Keratinocyte (primary cell): ENCODE results near the gene UBR2. TPM values are rescaled to one million over a fixed set of nuclear protein-coding genes. Genes with fewer than 3 reads are reported as not detected.
A peak's percentile ranks its signal among the peaks of the same experiment; 100 is the strongest.

Source experiments
- DNase-seq: peaks from one replicate; pipeline ENCODE4 v3.0.0-alpha.2; 2011; ENCODE audit warnings: low read depth, missing footprints, low spot score
- FAIRE-seq: peaks from 2 replicates; lab custom pipeline; 2011; peaks lifted over from hg19 to GRCh38; lab: Jason Lieb, UNC
- H2AFZ ChIP-seq: 2 replicates; pipeline ENCODE4 v1.6.0; 2012; ENCODE audit warnings: low read length, control low read depth, inconsistent platforms; ENCODE audit not compliant: control insufficient read depth
- H3K27ac ChIP-seq: 2 replicates; pipeline ENCODE4 v1.5.1; 2011; ENCODE audit warnings: low read length; ENCODE audit not compliant: control insufficient read depth, insufficient read depth
- H3K27me3 ChIP-seq: 3 replicates; pipeline ENCODE4 v1.6.0; 2011; ENCODE audit warnings: low read length; ENCODE audit not compliant: control insufficient read depth, insufficient read depth; ENCODE audit errors: extremely low read depth
- H3K36me3 ChIP-seq, 2 experiments: 2 replicates in 1 of 2; 3 replicates in 1 of 2; pipeline ENCODE4 v1.5.1; 2011; ENCODE audit warnings: low read length in 2 of 2, mild to moderate bottlenecking in 1 of 2; ENCODE audit not compliant: control insufficient read depth in 2 of 2, insufficient read depth in 2 of 2; ENCODE audit errors: extremely low read depth in 1 of 2
- H3K4me1 ChIP-seq: 3 replicates; pipeline ENCODE4 v1.5.1; 2011; ENCODE audit warnings: low read length; ENCODE audit not compliant: control insufficient read depth, insufficient read depth; ENCODE audit errors: extremely low read depth
- H3K4me2 ChIP-seq: 3 replicates; pipeline ENCODE4 v1.6.0; 2011; ENCODE audit warnings: low read depth, low read length; ENCODE audit not compliant: control insufficient read depth, insufficient read depth; ENCODE audit errors: extremely low read depth
- H3K4me3 ChIP-seq, 3 experiments: fragments of 200-600 bp in 1 of 3; sonication (generic) in 1 of 3; 2 replicates in 2 of 3; 3 replicates in 1 of 3; pipeline ENCODE4 v1.5.1; 2011 to 2016; ENCODE audit warnings: low read length in 3 of 3, mild to moderate bottlenecking in 3 of 3, control low read depth in 2 of 3, inconsistent platforms in 1 of 3, low read depth in 1 of 3, mixed read lengths in 1 of 3, mixed run types in 1 of 3, moderate library complexity in 1 of 3; ENCODE audit not compliant: control insufficient read depth in 2 of 3, insufficient read depth in 2 of 3; ENCODE audit errors: extremely low read depth in 1 of 3
- H3K79me2 ChIP-seq: 2 replicates; pipeline ENCODE4 v1.6.0; 2012; ENCODE audit warnings: low read length; ENCODE audit not compliant: control insufficient read depth, insufficient read depth
- H3K9ac ChIP-seq: 3 replicates; pipeline ENCODE4 v1.6.0; 2011; ENCODE audit warnings: low read length; ENCODE audit not compliant: control insufficient read depth, insufficient read depth; ENCODE audit errors: extremely low read depth
- H3K9me1 ChIP-seq: 3 replicates; pipeline ENCODE4 v1.6.0; 2011; ENCODE audit warnings: low read length; ENCODE audit not compliant: control insufficient read depth, insufficient read depth; ENCODE audit errors: extremely low read depth
- H3K9me3 ChIP-seq: 2 replicates; pipeline ENCODE4 v1.5.1; 2012; ENCODE audit warnings: low read depth, low read length; ENCODE audit not compliant: control insufficient read depth
- H4K20me1 ChIP-seq: 3 replicates; pipeline ENCODE4 v1.6.0; 2011; ENCODE audit warnings: low read length; ENCODE audit not compliant: control insufficient read depth, insufficient read depth; ENCODE audit errors: extremely low read depth
- EZH2 ChIP-seq: IDR thresholded peaks from one replicate; pipeline ENCODE4 v1.6.1; 2012; ENCODE audit warnings: inconsistent platforms, mild to moderate bottlenecking, low read length, moderate library complexity
- dilution Hi-C: fragments of 300-500 bp; cut with MboI; formaldehyde crosslinking; loops from one replicate; pipeline ENCODE4 v1.7.0; 2020; ENCODE audit warnings: low sequenced_read_pairs; ENCODE audit not compliant: extremely low pct_ligation_motif_present
- polyA plus RNA-seq, 5 experiments: library from polyadenylated mRNA; depleted of rRNA in 3 of 5; stranded (reverse) in 3 of 5; stranded (forward) in 1 of 5; unstranded in 1 of 5; fragments of >200 nt; gene quantifications; 1 replicate in 1 of 5; 2 replicates in 3 of 5; 3 replicates in 1 of 5; pipeline versions ENCODE4 v1.2.1 to v1.2.3, GENCODE V29; 2011 to 2012; ENCODE audit warnings: missing spikeins in 2 of 5, low read depth in 1 of 5, low replicate concordance in 1 of 5
- TF ChIP-seq, protein P1 (sequence below), 3 experiments: IDR thresholded peaks in 1 of 3; conservative IDR thresholded peaks in 1 of 3; optimal IDR thresholded peaks in 1 of 3; 2 replicates in 2 of 3; 3 replicates in 1 of 3; pipeline versions ENCODE3 to v1.5.1; 2011; ENCODE audit warnings: low read length in 3 of 3, mild to moderate bottlenecking in 3 of 3, moderate library complexity in 2 of 3, control low read depth in 1 of 3, inconsistent platforms in 1 of 3; ENCODE audit not compliant: insufficient read depth in 2 of 3; ENCODE audit errors: extremely low read depth in 1 of 3

UBR2 gene
- polyA plus RNA-seq, 1 donor (not counting 4 experiments of a cell fraction or from before 2014, with no cell fraction given): 21.6 TPM

DNA sequence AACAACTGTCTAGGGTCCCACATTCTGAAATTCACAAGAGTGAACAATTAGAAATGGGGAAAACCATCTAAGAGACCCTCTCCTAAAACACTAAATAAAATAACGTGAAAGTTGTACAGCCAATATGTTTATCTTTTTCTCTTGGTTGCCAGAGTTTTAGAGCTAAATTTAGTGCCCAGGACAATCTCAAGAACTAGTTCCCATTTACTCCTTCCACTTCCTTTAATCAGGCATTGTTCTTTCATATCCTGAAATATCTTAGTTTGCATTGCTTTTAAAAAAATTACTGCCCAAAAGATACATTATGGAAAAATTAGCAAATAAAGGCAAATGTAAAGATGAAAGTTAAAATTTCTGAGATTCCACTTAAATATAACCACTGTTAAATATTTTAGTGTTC is 33.1 kb upstream of the UBR2 start:
- H3K9me3 ChIP-seq: no peaks in the 10 kb centered on the region
- H3K9ac ChIP-seq: no peak overlapping the region
- no peaks in the 10 kb centered on the region for H3K9me1 ChIP-seq
- H3K27ac ChIP-seq: no peak overlapping the region
- DNase-seq: no peak
- H4K20me1 ChIP-seq: no peaks in the 10 kb centered on the region
- TF ChIP-seq, protein P1, sequence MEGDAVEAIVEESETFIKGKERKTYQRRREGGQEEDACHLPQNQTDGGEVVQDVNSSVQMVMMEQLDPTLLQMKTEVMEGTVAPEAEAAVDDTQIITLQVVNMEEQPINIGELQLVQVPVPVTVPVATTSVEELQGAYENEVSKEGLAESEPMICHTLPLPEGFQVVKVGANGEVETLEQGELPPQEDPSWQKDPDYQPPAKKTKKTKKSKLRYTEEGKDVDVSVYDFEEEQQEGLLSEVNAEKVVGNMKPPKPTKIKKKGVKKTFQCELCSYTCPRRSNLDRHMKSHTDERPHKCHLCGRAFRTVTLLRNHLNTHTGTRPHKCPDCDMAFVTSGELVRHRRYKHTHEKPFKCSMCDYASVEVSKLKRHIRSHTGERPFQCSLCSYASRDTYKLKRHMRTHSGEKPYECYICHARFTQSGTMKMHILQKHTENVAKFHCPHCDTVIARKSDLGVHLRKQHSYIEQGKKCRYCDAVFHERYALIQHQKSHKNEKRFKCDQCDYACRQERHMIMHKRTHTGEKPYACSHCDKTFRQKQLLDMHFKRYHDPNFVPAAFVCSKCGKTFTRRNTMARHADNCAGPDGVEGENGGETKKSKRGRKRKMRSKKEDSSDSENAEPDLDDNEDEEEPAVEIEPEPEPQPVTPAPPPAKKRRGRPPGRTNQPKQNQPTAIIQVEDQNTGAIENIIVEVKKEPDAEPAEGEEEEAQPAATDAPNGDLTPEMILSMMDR (optimal IDR thresholded peaks at IDR 0.05 in 1 of 3, IDR thresholded peaks at IDR 0.05 in 1 of 3, conservative IDR thresholded peaks at IDR 0.05 in 1 of 3; ENCODE audit: extremely low read depth in 1 of 3, insufficient read depth in 2 of 3, low read length in 3 of 3): no peak
- no peak for TF ChIP-seq EZH2
- H3K4me3 ChIP-seq: no peak overlapping the region
- no peak for FAIRE-seq
- H3K4me2 ChIP-seq: no peak overlapping the region
- H3K27me3 ChIP-seq: no peaks in the 10 kb centered on the region
- H2AFZ ChIP-seq: no peak overlapping the region
- H3K4me1 ChIP-seq: no peaks in the 10 kb centered on the region
- H3K36me3 ChIP-seq: no peaks in the 10 kb centered on the region
- dilution Hi-C loops: no loop called here
- no peaks in the 10 kb centered on the region for H3K79me2 ChIP-seq

DNA sequence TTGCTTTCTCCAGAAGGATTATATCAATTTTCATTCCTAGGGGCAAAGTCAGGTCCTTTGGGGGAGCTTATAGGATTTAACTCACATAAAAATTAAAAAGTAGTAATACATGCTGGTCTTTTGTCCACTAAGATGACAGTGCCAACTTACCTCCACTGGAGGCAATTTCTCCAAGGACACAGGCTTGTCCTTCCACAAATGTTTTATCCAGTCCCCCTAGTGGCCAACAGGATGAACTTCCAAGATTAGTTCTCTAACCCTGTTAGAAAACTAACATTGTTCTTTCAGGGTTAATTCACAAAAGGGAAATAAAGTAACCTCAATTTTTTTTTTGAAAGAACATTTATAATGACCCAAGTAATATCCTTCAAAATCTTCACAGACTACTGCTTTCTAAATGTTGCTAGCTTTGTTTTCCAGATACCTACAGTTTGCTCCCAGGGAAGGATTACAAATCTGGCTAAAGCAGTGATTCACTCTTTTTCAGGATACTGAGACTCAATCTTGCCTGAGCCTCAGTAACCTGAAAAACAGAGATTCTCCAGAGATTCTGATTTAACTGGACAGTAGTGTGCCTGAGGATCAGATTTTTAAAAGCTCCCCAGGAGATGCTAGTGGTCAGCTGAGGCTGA is 31.7 kb upstream of the UBR2 start:
- peak; percentile 13 for DNase-seq

More for the DNA sequence above, 31.7 kb upstream of the UBR2 start:
- no peaks in the 10 kb centered on the region for H3K9me1 ChIP-seq
- H3K79me2 ChIP-seq: no peaks in the 10 kb centered on the region
- FAIRE-seq: peak; percentile 85
- H3K27ac ChIP-seq: no peak overlapping the region
- H3K4me1 ChIP-seq: no peaks in the 10 kb centered on the region
- no peak overlapping the region for H2AFZ ChIP-seq
- TF ChIP-seq, protein P1 (optimal IDR thresholded peaks at IDR 0.05 in 1 of 3, IDR thresholded peaks at IDR 0.05 in 1 of 3, conservative IDR thresholded peaks at IDR 0.05 in 1 of 3; ENCODE audit: extremely low read depth in 1 of 3, insufficient read depth in 2 of 3, low read length in 3 of 3): peak; percentile 64 to 78 (median 66)
- TF ChIP-seq EZH2: no peak
- no peak overlapping the region for H3K4me3 ChIP-seq
- no peaks in the 10 kb centered on the region for H3K27me3 ChIP-seq
- H4K20me1 ChIP-seq: no peaks in the 10 kb centered on the region
- H3K4me2 ChIP-seq: no peak overlapping the region
- H3K36me3 ChIP-seq: no peaks in the 10 kb centered on the region
- no peaks in the 10 kb centered on the region for H3K9me3 ChIP-seq
- no peak overlapping the region for H3K9ac ChIP-seq
- dilution Hi-C loops: no loop called here
